ENCODE results near the gene FAM167B. TPM values are rescaled to one million over a fixed set of nuclear protein-coding genes. Genes with fewer than 3 reads are reported as not detected.

FAM167B gene
- total RNA-seq, 1 donor from 2014 or later: 2.1 TPM

Other genes starting within 250 kb of the FAM167B start
- gene KHDRBS1, start 233.4 kb upstream of the FAM167B start, total RNA-seq (ENCODE audit: low replicate concordance): 136 and 202 TPM in 2 replicates
- 17.2 and 23.3 TPM in 2 replicates for gene TMEM39B, start 174.3 kb upstream of the FAM167B start, total RNA-seq (ENCODE audit: low replicate concordance)
- gene KPNA6, start 139.2 kb upstream of the FAM167B start, total RNA-seq (ENCODE audit: low replicate concordance): 76.2 and 85.1 TPM in 2 replicates
- 54.0 and 60.4 TPM in 2 replicates for gene TXLNA, start 67.5 kb upstream of the FAM167B start, total RNA-seq (ENCODE audit: low replicate concordance)
- 15.8 and 19.6 TPM in 2 replicates for gene CCDC28B, start 46.6 kb upstream of the FAM167B start, total RNA-seq (ENCODE audit: low replicate concordance)
- gene IQCC, start 41.6 kb upstream of the FAM167B start, total RNA-seq (ENCODE audit: low replicate concordance): 4.3 and 4.7 TPM in 2 replicates
- gene DCDC2B, start 38.1 kb upstream of the FAM167B start, total RNA-seq (ENCODE audit: low replicate concordance): not detected in 2 replicates
- gene TMEM234, start 24.9 kb upstream of the FAM167B start, total RNA-seq (ENCODE audit: low replicate concordance): 33.9 and 35.4 TPM in 2 replicates
- gene EIF3I, start 24.8 kb upstream of the FAM167B start, total RNA-seq (ENCODE audit: low replicate concordance): 162 and 179 TPM in 2 replicates
- gene LCK, start 4.0 kb downstream of the FAM167B start, total RNA-seq (ENCODE audit: low replicate concordance): not detected in 2 replicates
- gene HDAC1, start 44.9 kb downstream of the FAM167B start, total RNA-seq (ENCODE audit: low replicate concordance): 108 and 114 TPM in 2 replicates
- 247 and 465 TPM in 2 replicates for gene MARCKSL1, start 89.0 kb downstream of the FAM167B start, total RNA-seq (ENCODE audit: low replicate concordance)
- gene FAM229A, start 115.3 kb downstream of the FAM167B start, total RNA-seq (ENCODE audit: low replicate concordance): 4.7 and 8.7 TPM in 2 replicates
- 2.1 and 3.8 TPM in 2 replicates for gene TSSK3, start 115.3 kb downstream of the FAM167B start, total RNA-seq (ENCODE audit: low replicate concordance)
- gene BSDC1, start 147.2 kb downstream of the FAM167B start, total RNA-seq (ENCODE audit: low replicate concordance): 66.5 and 71.3 TPM in 2 replicates
- 0.74 and 1.9 TPM in 2 replicates for gene ZBTB8B, start 217.8 kb downstream of the FAM167B start, total RNA-seq (ENCODE audit: low replicate concordance)

All from type B pancreatic cell (in vitro differentiated cells).